Thymus (tissue), 11 donors: Measurements from ENCODE around the gene OPRL1. TPM values are rescaled to one million over a fixed set of nuclear protein-coding genes. Genes with fewer than 3 reads are reported as not detected.

Source experiments
- DNase-seq, 9 donors: peaks; one replicate each; pipeline ENCODE4 v3.0.0-alpha.2; 2013; ENCODE audit warnings: low spot score in 9 of 9, low read depth in 6 of 9, missing footprints in 1 of 9
- H3K27ac ChIP-seq, 2 donors: one replicate each; pipeline ENCODE4 v1.5.1; 2013; ENCODE audit warnings: control low read depth in 1 of 2, low read depth in 1 of 2, low read length in 1 of 2, mild to moderate bottlenecking in 1 of 2, moderate library complexity in 1 of 2
- H3K27me3 ChIP-seq, 2 donors: one replicate each; pipeline ENCODE4 v1.5.1; 2013; ENCODE audit warnings: low read length in 1 of 2; ENCODE audit not compliant: control insufficient read depth in 2 of 2, insufficient read depth in 1 of 2
- H3K36me3 ChIP-seq, 2 donors: one replicate each; pipeline ENCODE4 v1.5.1; 2013; ENCODE audit warnings: low read length in 1 of 2, mild to moderate bottlenecking in 1 of 2, moderate library complexity in 1 of 2; ENCODE audit not compliant: control insufficient read depth in 2 of 2, insufficient read depth in 2 of 2
- H3K4me1 ChIP-seq, 2 donors: one replicate each; pipeline ENCODE4 v1.5.1; 2013; ENCODE audit warnings: low read length in 2 of 2; ENCODE audit not compliant: control insufficient read depth in 2 of 2, insufficient read depth in 2 of 2
- H3K4me3 ChIP-seq, 2 donors: one replicate each; pipeline ENCODE4 v1.5.1; 2013; ENCODE audit warnings: low read length in 2 of 2, control low read depth in 1 of 2, mild to moderate bottlenecking in 1 of 2
- H3K9me3 ChIP-seq, 2 donors: one replicate each; pipeline ENCODE4 v1.5.1; 2013; ENCODE audit warnings: low read length in 1 of 2, mild to moderate bottlenecking in 1 of 2; ENCODE audit not compliant: control insufficient read depth in 2 of 2, insufficient read depth in 1 of 2
- WGBS: extraction: QIAGEN DNeasy Blood & Tissue Kit; methylation state at CpG from one replicate; pipeline ENCODE4 v1.1.7; 2013; 5-methylcytosine and 5-hydroxymethylcytosine counted together
- polyA plus RNA-seq: library from polyadenylated mRNA; stranded (reverse); fragments of 200-250 nt; gene quantifications from one replicate; pipeline ENCODE4 v1.2.3, GENCODE V29; 2013
- total RNA-seq: library from RNA; stranded (reverse); fragments of 120-200 nt; gene quantifications from one replicate; pipeline ENCODE4 v1.2.4, GENCODE V29; 2013
- donor health status: healthy.

The OPRL1 gene
- total and polyA plus RNA-seq, 2 donors: 1.1 to 1.4 TPM

- Histone ChIP-seq H3K9me3 (peaks cover 0 to 24% of the 10 kb centered on the region in 2 donors), H3K4me3 (no peak overlapping the region), H3K27ac (no peak overlapping the region), H3K36me3 (no peaks in the 10 kb centered on the region), H3K27me3 (peaks cover 0 to 3% of the 10 kb centered on the region in 2 donors), H3K4me1 (no peaks in the 10 kb centered on the region)
- no peak for DNase-seq
- WGBS: 94% methylated on average over 17 of the region's 17 CpGs
These were observed 65.8 kb downstream of the OPRL1 start for GRCh38 chr20:64145458-64146300.

GRCh38 chr20:64146301-64146935 lies 66.5 kb downstream of the OPRL1 start:
- no peaks in the 10 kb centered on the region for H3K4me1 ChIP-seq
- WGBS: 95% methylated on average over 7 of the region's 7 CpGs
- DNase-seq: no peak
- H3K27me3 ChIP-seq: peaks cover 0 to 2% of the 10 kb centered on the region in 2 donors
- no peaks in the 10 kb centered on the region for H3K36me3 ChIP-seq
- peaks cover 0 to 24% of the 10 kb centered on the region in 2 donors for H3K9me3 ChIP-seq
- no peak overlapping the region for H3K4me3 ChIP-seq
- no peak overlapping the region for H3K27ac ChIP-seq

GRCh38 chr20:64146936-64147477 lies 67.1 kb downstream of the OPRL1 start:
- WGBS: 85% methylated on average over 12 of the region's 12 CpGs
- H3K36me3 ChIP-seq: no peaks in the 10 kb centered on the region
- peaks cover 0 to 2% of the 10 kb centered on the region in 2 donors for H3K27me3 ChIP-seq

GRCh38 chr20:64148581-64148980 lies 68.7 kb downstream of the OPRL1 start:
- H3K9me3 ChIP-seq: peaks cover 0 to 18% of the 10 kb centered on the region in 2 donors
- 93% methylated on average over 5 of the region's 5 CpGs for WGBS
- H3K27me3 ChIP-seq: no peaks in the 10 kb centered on the region
- H3K4me3 ChIP-seq: no peak overlapping the region
- H3K4me1 ChIP-seq: no peaks in the 10 kb centered on the region
- no peak for DNase-seq
- no peaks in the 10 kb centered on the region for H3K36me3 ChIP-seq
- H3K27ac ChIP-seq: no peak overlapping the region

More at GRCh38 chr20:64146936-64147477, 67.1 kb downstream of the OPRL1 start:
- DNase-seq: peak in 5 of 9 donors; percentile 6 to 42 (median 25)
- Histone ChIP-seq H3K27ac (no peak overlapping the region), H3K4me3 (no peak overlapping the region), H3K4me1 (no peaks in the 10 kb centered on the region), H3K9me3 (peaks cover 0 to 24% of the 10 kb centered on the region in 2 donors)

- H3K27me3 ChIP-seq: no peaks in the 10 kb centered on the region
- no peaks in the 10 kb centered on the region for H3K4me1 ChIP-seq
- WGBS: 88% methylated on average over 7 of the region's 7 CpGs
- H3K27ac ChIP-seq: no peak overlapping the region
- no peak for DNase-seq
- no peaks in the 10 kb centered on the region for H3K36me3 ChIP-seq
- no peak overlapping the region for H3K4me3 ChIP-seq
- peaks cover 0 to 18% of the 10 kb centered on the region in 2 donors for H3K9me3 ChIP-seq
These were observed 69.3 kb downstream of the OPRL1 start for GRCh38 chr20:64149141-64149540.

GRCh38 chr20:64149809-64150560 lies 70.1 kb downstream of the OPRL1 start:
- H3K9me3 ChIP-seq: peaks cover 0 to 14% of the 10 kb centered on the region in 2 donors
- no peak overlapping the region for H3K27ac ChIP-seq
- no peak for DNase-seq
- WGBS: 90% methylated on average over 26 of the region's 26 CpGs
- H3K36me3 ChIP-seq: no peaks in the 10 kb centered on the region
- no peaks in the 10 kb centered on the region for H3K27me3 ChIP-seq
- no peak overlapping the region for H3K4me3 ChIP-seq
- H3K4me1 ChIP-seq: no peaks in the 10 kb centered on the region

Other genes starting within 250 kb of the OPRL1 start
- gene ZBTB46, start 248.8 kb upstream of the OPRL1 start, total RNA-seq: 5.8 TPM
- 3.7 TPM for gene ZBTB46, start 248.8 kb upstream of the OPRL1 start, polyA plus RNA-seq
- gene ABHD16B, start 218.6 kb upstream of the OPRL1 start, total RNA-seq: not detected
- 0.57 TPM for gene ABHD16B, start 218.6 kb upstream of the OPRL1 start, polyA plus RNA-seq
- gene TPD52L2, start 214.8 kb upstream of the OPRL1 start, total RNA-seq: 37.9 TPM
- 73.2 TPM for gene TPD52L2, start 214.8 kb upstream of the OPRL1 start, polyA plus RNA-seq
- gene DNAJC5, start 185.0 kb upstream of the OPRL1 start, total RNA-seq: 26.1 TPM
- 23.3 TPM for gene DNAJC5, start 185.0 kb upstream of the OPRL1 start, polyA plus RNA-seq
- 21.2 TPM for gene UCKL1, start 123.7 kb upstream of the OPRL1 start, total RNA-seq
- 51.8 TPM for gene UCKL1, start 123.7 kb upstream of the OPRL1 start, polyA plus RNA-seq
- 10.0 TPM for gene ZNF512B, start 110.2 kb upstream of the OPRL1 start, total RNA-seq
- gene ZNF512B, start 110.2 kb upstream of the OPRL1 start, polyA plus RNA-seq: 13.4 TPM
- 3.4 TPM for gene SAMD10, start 100.4 kb upstream of the OPRL1 start, total RNA-seq
- gene SAMD10, start 100.4 kb upstream of the OPRL1 start, polyA plus RNA-seq: 10.5 TPM
- 45.1 TPM for gene PRPF6, start 99.0 kb upstream of the OPRL1 start, total RNA-seq
- 56.1 TPM for gene PRPF6, start 99.0 kb upstream of the OPRL1 start, polyA plus RNA-seq
- 17.0 TPM for gene C20orf204, start 43.9 kb upstream of the OPRL1 start, total RNA-seq
- gene C20orf204, start 43.9 kb upstream of the OPRL1 start, polyA plus RNA-seq: 8.2 TPM
- 0.66 TPM for gene SOX18, start 30.4 kb upstream of the OPRL1 start, total RNA-seq
- gene SOX18, start 30.4 kb upstream of the OPRL1 start, polyA plus RNA-seq: 17.2 TPM
- 24.6 TPM for gene TCEA2, start 16.9 kb upstream of the OPRL1 start, total RNA-seq
- 53.2 TPM for gene TCEA2, start 16.9 kb upstream of the OPRL1 start, polyA plus RNA-seq
- gene RGS19, start 564 bp upstream of the OPRL1 start, total RNA-seq: 42.8 TPM
- gene RGS19, start 564 bp upstream of the OPRL1 start, polyA plus RNA-seq: 27.2 TPM
- 0.80 TPM for gene LKAAEAR1, start 4.3 kb downstream of the OPRL1 start, total RNA-seq
- 0.14 TPM for gene LKAAEAR1, start 4.3 kb downstream of the OPRL1 start, polyA plus RNA-seq
- not detected for gene NPBWR2, start 27.5 kb downstream of the OPRL1 start, total RNA-seq
- gene NPBWR2, start 27.5 kb downstream of the OPRL1 start, polyA plus RNA-seq: 0.02 TPM
- gene MYT1, start 84.4 kb downstream of the OPRL1 start, total RNA-seq: 0.19 TPM
- gene MYT1, start 84.4 kb downstream of the OPRL1 start, polyA plus RNA-seq: 0.25 TPM
- gene PCMTD2, start 175.7 kb downstream of the OPRL1 start, total RNA-seq: 40.6 TPM
- gene PCMTD2, start 175.7 kb downstream of the OPRL1 start, polyA plus RNA-seq: 123 TPM